Hypothalamus (tissue), 51 donors: ENCODE measurements around the gene WDR73.

Experiments
- DNase-seq, 51 donors: peaks; one replicate each; lab custom pipeline; 2025; lab: John Stamatoyannopoulos, UW

The WDR73 gene

GRCh38 chr15:84591815-84592214 lies 62.3 kb downstream of the WDR73 start:
- DNase-seq: no peak

- no peak for DNase-seq
Observed at GRCh38 chr15:84590406-84590805, 63.7 kb downstream of the WDR73 start.
